Nephron (organoid): ENCODE results near the gene MRC2.
A peak's percentile ranks its signal among the peaks of the same experiment; 100 is the strongest.

Experiments used
- H3K27ac Mint-ChIP-seq, 3 experiments: 2 replicates each; pipeline ENCODE4 v1.8.0; 2020; ENCODE audit warnings: mixed read lengths in 3 of 3, mild to moderate bottlenecking in 2 of 3, moderate library complexity in 1 of 3
- H3K27me3 Mint-ChIP-seq: 2 replicates; pipeline ENCODE4 v1.8.0; 2021; ENCODE audit warnings: low read depth, mild to moderate bottlenecking, moderate library complexity, mixed read lengths
- H3K36me3 Mint-ChIP-seq: 2 replicates; pipeline ENCODE4 v1.8.0; 2020; ENCODE audit warnings: low read depth, mixed read lengths
- H3K4me1 Mint-ChIP-seq: 2 replicates; pipeline ENCODE4 v1.8.0; 2020; ENCODE audit warnings: mixed read lengths
- H3K4me3 Mint-ChIP-seq, 3 experiments: 2 replicates each; pipeline ENCODE4 v1.8.0; 2020; ENCODE audit warnings: mild to moderate bottlenecking in 3 of 3, mixed read lengths in 3 of 3, moderate library complexity in 2 of 3
- H3K9me3 Mint-ChIP-seq: 2 replicates; pipeline ENCODE4 v1.8.0; 2020; ENCODE audit warnings: mixed read lengths
- TF ChIP-seq, protein P1 (sequence below), 3 experiments: fragments of 200-600 bp; sonication (generic); IDR thresholded peaks; one replicate each; pipeline ENCODE4 v1.5.0; 2021; ENCODE audit warnings: antibody characterized with exemption in 3 of 3; ENCODE audit not compliant: unreplicated experiment in 3 of 3

Gene MRC2

DNA sequence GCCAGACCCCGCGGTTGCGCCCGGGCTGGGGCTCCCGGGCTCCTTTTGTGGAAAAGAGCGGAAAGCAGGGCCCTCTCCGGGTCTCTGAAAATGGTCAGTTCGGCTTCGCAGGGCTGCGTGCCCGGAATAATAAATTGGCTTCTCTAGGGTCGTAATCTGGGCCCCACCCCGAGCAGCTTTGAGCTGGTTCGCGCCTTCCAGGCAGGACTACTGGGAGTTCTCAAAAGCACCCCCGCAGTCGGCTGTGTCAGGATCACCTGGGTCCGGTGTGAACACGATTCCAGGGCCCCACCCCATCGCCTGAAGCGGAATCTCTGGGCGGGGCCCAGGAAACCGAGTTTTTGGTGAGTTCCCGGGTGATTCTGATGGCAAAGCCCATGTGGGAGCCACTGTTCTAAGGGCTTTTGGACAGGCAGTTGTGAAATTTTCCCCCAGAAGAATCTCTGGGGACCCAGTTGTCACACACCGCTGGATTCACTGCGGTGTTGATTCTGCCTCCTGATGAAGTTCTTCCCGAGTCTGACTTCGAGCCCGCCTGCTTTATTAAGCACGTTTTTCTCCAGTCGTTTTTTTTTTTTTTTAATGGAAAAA, 77.0 kb downstream of the MRC2 start:
- Mint-ChIP-seq H3K27me3 (peaks cover 10% of the 10 kb centered on the region), H3K27ac (peak overlapping the region; percentile 79 to 98 (median 94)), H3K9me3 (peaks cover 6% of the 10 kb centered on the region), H3K36me3 (peaks cover 5% of the 10 kb centered on the region), H3K4me1 (peaks cover 28% of the 10 kb centered on the region), H3K4me3 (peak overlapping the region; percentile 84 to 90 (median 90))
- TF ChIP-seq, protein P1, sequence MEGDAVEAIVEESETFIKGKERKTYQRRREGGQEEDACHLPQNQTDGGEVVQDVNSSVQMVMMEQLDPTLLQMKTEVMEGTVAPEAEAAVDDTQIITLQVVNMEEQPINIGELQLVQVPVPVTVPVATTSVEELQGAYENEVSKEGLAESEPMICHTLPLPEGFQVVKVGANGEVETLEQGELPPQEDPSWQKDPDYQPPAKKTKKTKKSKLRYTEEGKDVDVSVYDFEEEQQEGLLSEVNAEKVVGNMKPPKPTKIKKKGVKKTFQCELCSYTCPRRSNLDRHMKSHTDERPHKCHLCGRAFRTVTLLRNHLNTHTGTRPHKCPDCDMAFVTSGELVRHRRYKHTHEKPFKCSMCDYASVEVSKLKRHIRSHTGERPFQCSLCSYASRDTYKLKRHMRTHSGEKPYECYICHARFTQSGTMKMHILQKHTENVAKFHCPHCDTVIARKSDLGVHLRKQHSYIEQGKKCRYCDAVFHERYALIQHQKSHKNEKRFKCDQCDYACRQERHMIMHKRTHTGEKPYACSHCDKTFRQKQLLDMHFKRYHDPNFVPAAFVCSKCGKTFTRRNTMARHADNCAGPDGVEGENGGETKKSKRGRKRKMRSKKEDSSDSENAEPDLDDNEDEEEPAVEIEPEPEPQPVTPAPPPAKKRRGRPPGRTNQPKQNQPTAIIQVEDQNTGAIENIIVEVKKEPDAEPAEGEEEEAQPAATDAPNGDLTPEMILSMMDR (IDR thresholded peaks at IDR 0.05; ENCODE audit: unreplicated experiment in 3 of 3): no peak

- peaks cover 8% of the 10 kb centered on the region for H3K36me3 Mint-ChIP-seq
- H3K9me3 Mint-ChIP-seq: peaks cover 11% of the 10 kb centered on the region
- H3K4me1 Mint-ChIP-seq: peaks cover 32% of the 10 kb centered on the region
- peak overlapping the region; percentile 60 to 98 (median 94) for H3K27ac Mint-ChIP-seq
- peaks cover 10% of the 10 kb centered on the region for H3K27me3 Mint-ChIP-seq
- TF ChIP-seq, protein P1 (IDR thresholded peaks at IDR 0.05; ENCODE audit: unreplicated experiment in 3 of 3): no peak
- peak overlapping the region; percentile 84 to 90 (median 90) for H3K4me3 Mint-ChIP-seq
These were observed 77.8 kb downstream of the MRC2 start for GRCh38 chr17:62705156-62705777.

- peaks cover 11% of the 10 kb centered on the region for H3K9me3 Mint-ChIP-seq
These were observed 78.5 kb downstream of the MRC2 start for GRCh38 chr17:62705778-62706597.

GRCh38 chr17:62706598-62707424, 79.3 kb downstream of the MRC2 start:
- peaks cover 36% of the 10 kb centered on the region for H3K4me1 Mint-ChIP-seq
- peak overlapping the region; percentile 17 to 90 (median 26) for H3K4me3 Mint-ChIP-seq
- peak overlapping the region in 2 of 3 experiments; percentile 94 to 98 for H3K27ac Mint-ChIP-seq
- peaks cover 8% of the 10 kb centered on the region for H3K36me3 Mint-ChIP-seq
- H3K27me3 Mint-ChIP-seq: peaks cover 10% of the 10 kb centered on the region
- peaks cover 11% of the 10 kb centered on the region for H3K9me3 Mint-ChIP-seq
- TF ChIP-seq, protein P1 (IDR thresholded peaks at IDR 0.05; ENCODE audit: unreplicated experiment in 3 of 3): no peak

More at GRCh38 chr17:62705778-62706597, 78.5 kb downstream of the MRC2 start:
- H3K4me3 Mint-ChIP-seq: peak overlapping the region; percentile 84 to 90 (median 90)
- peak overlapping the region; percentile 60 to 98 (median 94) for H3K27ac Mint-ChIP-seq
- H3K36me3 Mint-ChIP-seq: peaks cover 8% of the 10 kb centered on the region
- H3K4me1 Mint-ChIP-seq: peaks cover 34% of the 10 kb centered on the region
- TF ChIP-seq, protein P1 (IDR thresholded peaks at IDR 0.05; ENCODE audit: unreplicated experiment in 3 of 3): no peak
- peaks cover 10% of the 10 kb centered on the region for H3K27me3 Mint-ChIP-seq

DNA sequence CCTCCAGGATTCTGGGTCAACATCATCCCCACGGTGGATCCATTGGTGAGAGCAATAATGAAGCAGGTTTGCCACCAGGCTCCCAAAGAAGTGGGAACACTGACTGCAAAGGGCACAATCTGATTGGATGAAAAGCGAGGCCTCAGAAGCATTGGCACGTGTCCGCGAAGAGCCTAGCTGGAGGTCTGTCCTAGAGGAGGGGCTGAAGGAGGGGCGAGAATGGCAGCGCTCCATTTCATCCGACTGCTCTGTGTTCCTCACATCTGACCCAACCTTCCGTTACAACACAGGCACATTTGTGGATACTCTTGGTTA, 79.9 kb downstream of the MRC2 start:
- H3K27ac Mint-ChIP-seq: peak overlapping the region in 1 of 3 experiments; percentile 67
- peaks cover 10% of the 10 kb centered on the region for H3K27me3 Mint-ChIP-seq
- TF ChIP-seq, protein P1 (IDR thresholded peaks at IDR 0.05; ENCODE audit: unreplicated experiment in 3 of 3): no peak
- peaks cover 11% of the 10 kb centered on the region for H3K9me3 Mint-ChIP-seq
- H3K4me3 Mint-ChIP-seq: peak overlapping the region in 2 of 3 experiments; percentile 16 to 44
- H3K4me1 Mint-ChIP-seq: peaks cover 42% of the 10 kb centered on the region
- H3K36me3 Mint-ChIP-seq: peaks cover 8% of the 10 kb centered on the region
